ENCODE results near the gene SWAP70.

The SWAP70 gene

GRCh38 chr11:9651899-9652748 is 11.8 kb upstream of the SWAP70 start:
- DNase-seq: no peak

GRCh38 chr11:9653871-9654270 is 10.0 kb upstream of the SWAP70 start:
- no peak for DNase-seq

- no peak for DNase-seq
Measured at GRCh38 chr11:9656864-9657263, 7.0 kb upstream of the SWAP70 start.

- DNase-seq: no peak
Measured at GRCh38 chr11:9657531-9657930, 6.3 kb upstream of the SWAP70 start.

- peak; percentile 10 for DNase-seq
Measured at GRCh38 chr11:9660886-9661285, 3.0 kb upstream of the SWAP70 start.

GRCh38 chr11:9662273-9662672 is 1.6 kb upstream of the SWAP70 start:
- DNase-seq: peak; percentile 12

- DNase-seq: peak; percentile 37
Measured at GRCh38 chr11:9664276-9665171, 647 bp downstream of the SWAP70 start.

- no peak for DNase-seq
Measured at GRCh38 chr11:9665749-9666148, 1.9 kb downstream of the SWAP70 start.

GRCh38 chr11:9669954-9670353 is 6.1 kb downstream of the SWAP70 start:
- DNase-seq: no peak

GRCh38 chr11:9672288-9672916 is 8.5 kb downstream of the SWAP70 start:
- no peak for DNase-seq

- DNase-seq: no peak
Measured at GRCh38 chr11:9672918-9673317, 9.0 kb downstream of the SWAP70 start.

- DNase-seq: no peak
Measured at GRCh38 chr11:9675691-9676090, 11.8 kb downstream of the SWAP70 start.

- no peak for DNase-seq
Measured at GRCh38 chr11:9677951-9678350, 14.1 kb downstream of the SWAP70 start.

- DNase-seq: no peak
Measured at GRCh38 chr11:9678576-9678975, 14.7 kb downstream of the SWAP70 start.

GRCh38 chr11:9680028-9680427 is 16.2 kb downstream of the SWAP70 start:
- no peak for DNase-seq

- DNase-seq: no peak
Measured at GRCh38 chr11:9681583-9682372, 17.9 kb downstream of the SWAP70 start.

GRCh38 chr11:9687711-9688477 is 24.0 kb downstream of the SWAP70 start:
- peak; percentile 36 for DNase-seq

GRCh38 chr11:9688716-9689511 is 25.0 kb downstream of the SWAP70 start:
- DNase-seq: peak; percentile 89

GRCh38 chr11:9689721-9690120 is 25.8 kb downstream of the SWAP70 start:
- DNase-seq: no peak

GRCh38 chr11:9691865-9692264 is 28.0 kb downstream of the SWAP70 start:
- DNase-seq: peak; percentile 34

- DNase-seq: no peak
Measured at GRCh38 chr11:9692691-9693090, 28.8 kb downstream of the SWAP70 start.

Data from fibroblast of skin of abdomen (primary cell).